Kidney epithelial cell (primary cell): ENCODE data around the gene CIB2. TPM values are rescaled to one million over a fixed set of nuclear protein-coding genes. Genes with fewer than 3 reads are reported as not detected.

ENCODE experiments used
- DNase-seq: peaks from one replicate; pipeline ENCODE4 v3.0.0-alpha.2; 2010; ENCODE audit warnings: low read depth
- H3K27me3 ChIP-seq: 2 replicates; pipeline ENCODE4 v1.6.0; 2011; ENCODE audit warnings: low read length; ENCODE audit not compliant: control insufficient read depth, insufficient read depth
- H3K36me3 ChIP-seq: 2 replicates; pipeline ENCODE4 v1.5.1; 2011; ENCODE audit warnings: low read length; ENCODE audit not compliant: control insufficient read depth, insufficient read depth
- H3K4me3 ChIP-seq: 2 replicates; pipeline ENCODE4 v1.5.1; 2011; ENCODE audit warnings: low read depth, mild to moderate bottlenecking, control low read depth, low read length
- CTCF ChIP-seq: IDR thresholded peaks from 2 replicates; pipeline ENCODE4 v1.5.1; 2011; ENCODE audit warnings: mild to moderate bottlenecking, moderate library complexity, low read length, control low read depth, inconsistent platforms; ENCODE audit not compliant: insufficient read depth, poor library complexity, severe bottlenecking
- total RNA-seq: library from RNA; depleted of rRNA; stranded (reverse); fragments of >200 nt; gene quantifications from 2 replicates; pipeline ENCODE4 v1.2.3, GENCODE V29; 2015

The CIB2 gene
- total RNA-seq, 1 donor from 2014 or later: 16.3 TPM

- no peak for TF ChIP-seq CTCF
- DNase-seq: no peak
Observed at GRCh38 chr15:78058401-78058935, 72.8 kb downstream of the CIB2 start.

GRCh38 chr15:78057803-78058202 is 73.4 kb downstream of the CIB2 start:
- no peaks in the 10 kb centered on the region for H3K36me3 ChIP-seq
- TF ChIP-seq CTCF: no peak
- H3K27me3 ChIP-seq: no peaks in the 10 kb centered on the region
- no peak overlapping the region for H3K4me3 ChIP-seq
- no peak for DNase-seq

More at GRCh38 chr15:78058401-78058935, 72.8 kb downstream of the CIB2 start:
- Histone ChIP-seq H3K27me3 (no peaks in the 10 kb centered on the region), H3K4me3 (no peak overlapping the region), H3K36me3 (no peaks in the 10 kb centered on the region)

- H3K4me3 ChIP-seq: no peak overlapping the region
- H3K27me3 ChIP-seq: no peaks in the 10 kb centered on the region
- no peak for DNase-seq
- no peaks in the 10 kb centered on the region for H3K36me3 ChIP-seq
- no peak for TF ChIP-seq CTCF
Observed at GRCh38 chr15:78056714-78057269, 74.5 kb downstream of the CIB2 start.

- Histone ChIP-seq H3K4me3 (no peak overlapping the region), H3K36me3 (no peaks in the 10 kb centered on the region), H3K27me3 (no peaks in the 10 kb centered on the region)
- TF ChIP-seq CTCF: no peak
- DNase-seq: no peak
Observed at GRCh38 chr15:78055919-78056713, 75.1 kb downstream of the CIB2 start.

- Histone ChIP-seq H3K4me3 (no peak overlapping the region), H3K27me3 (no peaks in the 10 kb centered on the region), H3K36me3 (no peaks in the 10 kb centered on the region)
- TF ChIP-seq CTCF: no peak
- no peak for DNase-seq
Observed at GRCh38 chr15:78054966-78055365, 76.3 kb downstream of the CIB2 start.

Other genes starting within 250 kb of the CIB2 start
- 29.0 and 30.9 TPM in 2 replicates for gene TBC1D2B, start 53.7 kb downstream of the CIB2 start, total RNA-seq
- gene SH2D7, start 38.9 kb downstream of the CIB2 start, total RNA-seq: not detected in 2 replicates
- 37.4 and 60.4 TPM in 2 replicates for gene IDH3A, start 17.9 kb upstream of the CIB2 start, total RNA-seq
- not detected in 2 replicates for gene ACSBG1, start 103.1 kb upstream of the CIB2 start, total RNA-seq
- 9.9 and 11.0 TPM in 2 replicates for gene DNAJA4, start 133.1 kb upstream of the CIB2 start, total RNA-seq
- gene SKIC8, start 168.2 kb upstream of the CIB2 start, total RNA-seq: 51.1 and 54.6 TPM in 2 replicates
- not detected in 2 replicates for gene CRABP1, start 208.9 kb upstream of the CIB2 start, total RNA-seq